GM18861 (cell line): Measurements from ENCODE around the gene CNNM4.

Experiments used
- ATAC-seq: cut with Tn5 transposase; IDR thresholded peaks from one replicate; pipeline ENCODE4 v1.9.1; 2021; ENCODE audit not compliant: unreplicated experiment

Gene CNNM4

GRCh38 chr2:96809951-96810782 lies 49.5 kb downstream of the CNNM4 start:
- no peak for ATAC-seq

GRCh38 chr2:96810783-96811192 lies 50.1 kb downstream of the CNNM4 start:
- no peak for ATAC-seq

- no peak for ATAC-seq
These were observed 51.2 kb downstream of the CNNM4 start for GRCh38 chr2:96811917-96812316.

GRCh38 chr2:96813656-96814055 lies 53.0 kb downstream of the CNNM4 start:
- ATAC-seq: no peak

GRCh38 chr2:96815326-96816126 lies 54.8 kb downstream of the CNNM4 start:
- ATAC-seq: no peak

- peak; percentile 65 for ATAC-seq
These were observed 55.6 kb downstream of the CNNM4 start, which contains the start of gene CNNM3 for GRCh38 chr2:96816127-96816835. Gene CNNM3 (plus strand): TSS chr2:96816268. CDS start chr2:96816278, 10 bp downstream.

GRCh38 chr2:96816836-96817702 lies 56.4 kb downstream of the CNNM4 start:
- ATAC-seq: no peak

GRCh38 chr2:96817882-96818281 lies 57.2 kb downstream of the CNNM4 start:
- ATAC-seq: no peak

GRCh38 chr2:96819128-96819875 lies 58.6 kb downstream of the CNNM4 start:
- no peak for ATAC-seq

- ATAC-seq: no peak
These were observed 59.3 kb downstream of the CNNM4 start for GRCh38 chr2:96819876-96820511.

- no peak for ATAC-seq
These were observed 60.5 kb downstream of the CNNM4 start for GRCh38 chr2:96821113-96821675.

GRCh38 chr2:96822786-96823185 lies 62.1 kb downstream of the CNNM4 start:
- ATAC-seq: no peak

GRCh38 chr2:96823198-96823597 lies 62.5 kb downstream of the CNNM4 start:
- ATAC-seq: no peak

- no peak for ATAC-seq
These were observed 63.6 kb downstream of the CNNM4 start for GRCh38 chr2:96824079-96824870.

GRCh38 chr2:96825057-96825456 lies 64.4 kb downstream of the CNNM4 start:
- no peak for ATAC-seq

- ATAC-seq: no peak
These were observed 66.0 kb downstream of the CNNM4 start for GRCh38 chr2:96826546-96827278.

GRCh38 chr2:96828436-96828835 lies 67.7 kb downstream of the CNNM4 start:
- no peak for ATAC-seq
